ENCODE measurements around the gene LHX8.

GRCh38 chr1:75125161-75125726 is 8.9 kb upstream of the LHX8 start:
- TF ChIP-seq CTCF (IDR thresholded peaks at IDR 0.05) (no peak), POLR2A (IDR thresholded peaks at IDR 0.05) (no peak)

All from adrenal gland (tissue), 5 donors.